ENCODE results near the gene KCNF1. TPM values are rescaled to one million over a fixed set of nuclear protein-coding genes. Genes with fewer than 3 reads are reported as not detected.

The KCNF1 gene
- total RNA-seq, 1 experiment from 2014 or later, result 0.29 TPM

- H3K27me3 ChIP-seq (replicated peaks; ENCODE audit: control insufficient read depth, insufficient read depth, low read length), result no peaks in the 10 kb centered on the region; the same call in 1 of the 2 replicates
- Mint-ChIP-seq H3K9me3 (ENCODE audit: unreplicated experiment) (peaks cover 25% of the 10 kb centered on the region), H3K4me1 (ENCODE audit: low read depth, unreplicated experiment) (peaks cover 13% of the 10 kb centered on the region), H3K27ac (ENCODE audit: unreplicated experiment) (no peak overlapping the region), H3K36me3 (ENCODE audit: insufficient read depth, unreplicated experiment) (no peaks in the 10 kb centered on the region), H3K4me3 (ENCODE audit: unreplicated experiment) (no peak overlapping the region), H3K27me3 (ENCODE audit: insufficient read depth, unreplicated experiment) (no peaks in the 10 kb centered on the region)
- no peak for TF ChIP-seq CTCF (IDR thresholded peaks at IDR 0.05; ENCODE audit: insufficient read depth in 1 of 2, low read depth in 1 of 2, low read length in 1 of 2, severe bottlenecking in 1 of 2, unreplicated experiment in 1 of 2)
- no peak overlapping the region for H3K4me3 ChIP-seq (ENCODE audit: low read depth, low read length)
- peaks cover 12% of the 10 kb centered on the region for H3K4me1 ChIP-seq
- peaks cover 10% of the 10 kb centered on the region for H3K9me3 ChIP-seq
- ChIA-PET POLR2A (no interaction called here), CTCF (interaction anchor here (1.0 kb wide), 2 partner anchors 24 to 104 kb away, joined by 3 to 5 read pairs; partner anchors contain the start of gene KCNF1)
- intact Hi-C loops (cut with micrococcal nuclease; ENCODE audit: unreplicated experiment), result no loop called here
- no TSS peak for BruUV-seq (replicated peaks)
- DNase-seq, result peak; percentile 55 to 74
- no peaks in the 10 kb centered on the region for H3K36me3 ChIP-seq (ENCODE audit: control insufficient read depth, insufficient read depth, low read length)
Measured at GRCh38 chr2:10935953-10936942, 24.5 kb downstream of the KCNF1 start.

- BruUV-seq (replicated peaks), result no TSS peak
- peaks cover 25% of the 10 kb centered on the region for H3K9me3 Mint-ChIP-seq (ENCODE audit: unreplicated experiment)
- no peak for TF ChIP-seq CTCF (IDR thresholded peaks at IDR 0.05; ENCODE audit: insufficient read depth in 1 of 2, low read depth in 1 of 2, low read length in 1 of 2, severe bottlenecking in 1 of 2, unreplicated experiment in 1 of 2)
- H3K27me3 ChIP-seq (replicated peaks; ENCODE audit: control insufficient read depth, insufficient read depth, low read length), result no peaks in the 10 kb centered on the region
- H3K4me3 ChIP-seq (ENCODE audit: low read depth, low read length), result no peak overlapping the region
- peaks cover 2% of the 10 kb centered on the region for H3K27me3 Mint-ChIP-seq (ENCODE audit: insufficient read depth, unreplicated experiment)
- H3K4me3 Mint-ChIP-seq (ENCODE audit: unreplicated experiment), result no peak overlapping the region
- DNase-seq, result no peak
- no peaks in the 10 kb centered on the region for H3K36me3 ChIP-seq (ENCODE audit: control insufficient read depth, insufficient read depth, low read length)
- intact Hi-C loops (cut with micrococcal nuclease; ENCODE audit: unreplicated experiment), result no loop called here
- H3K4me1 ChIP-seq, result peaks cover 12% of the 10 kb centered on the region
- peaks cover 10% of the 10 kb centered on the region for H3K9me3 ChIP-seq
- no peak overlapping the region for H3K27ac Mint-ChIP-seq (ENCODE audit: unreplicated experiment)
- H3K4me1 Mint-ChIP-seq (ENCODE audit: low read depth, unreplicated experiment), result peaks cover 13% of the 10 kb centered on the region
- CTCF ChIA-PET, result no interaction called here
- H3K36me3 Mint-ChIP-seq (ENCODE audit: insufficient read depth, unreplicated experiment), result no peaks in the 10 kb centered on the region
- POLR2A ChIA-PET, result no interaction called here
Measured at GRCh38 chr2:10939058-10939457, 27.3 kb downstream of the KCNF1 start.

GRCh38 chr2:10940596-10940995 is 28.9 kb downstream of the KCNF1 start:
- Mint-ChIP-seq H3K9me3 (ENCODE audit: unreplicated experiment) (peaks cover 25% of the 10 kb centered on the region), H3K36me3 (ENCODE audit: insufficient read depth, unreplicated experiment) (no peaks in the 10 kb centered on the region), H3K4me1 (ENCODE audit: low read depth, unreplicated experiment) (peaks cover 13% of the 10 kb centered on the region), H3K4me3 (ENCODE audit: unreplicated experiment) (no peak overlapping the region), H3K27me3 (ENCODE audit: insufficient read depth, unreplicated experiment) (peaks cover 2% of the 10 kb centered on the region), H3K27ac (ENCODE audit: unreplicated experiment) (no peak overlapping the region)
- Histone ChIP-seq H3K36me3 (ENCODE audit: control insufficient read depth, insufficient read depth, low read length) (no peaks in the 10 kb centered on the region), H3K27me3 (replicated peaks; ENCODE audit: control insufficient read depth, insufficient read depth, low read length) (no peaks in the 10 kb centered on the region), H3K9me3 (peaks cover 10% of the 10 kb centered on the region), H3K4me3 (ENCODE audit: low read depth, low read length) (no peak overlapping the region), H3K4me1 (peaks cover 11% of the 10 kb centered on the region)
- CTCF ChIA-PET, result no interaction called here
- intact Hi-C loops (cut with micrococcal nuclease; ENCODE audit: unreplicated experiment), result no loop called here
- no peak for TF ChIP-seq CTCF (IDR thresholded peaks at IDR 0.05; ENCODE audit: insufficient read depth in 1 of 2, low read depth in 1 of 2, low read length in 1 of 2, severe bottlenecking in 1 of 2, unreplicated experiment in 1 of 2)
- POLR2A ChIA-PET, result no interaction called here
- BruUV-seq (replicated peaks), result no TSS peak
- no peak for DNase-seq
